T-helper 2 cell treated with Interferon-gamma antibody and Interleukin-4, amounts not matched to agents 100 ng/mL and 5 ng/mL, for 36 hours (primary cell): ENCODE data around the gene KDM7A. TPM values are rescaled to one million over a fixed set of nuclear protein-coding genes. Genes with fewer than 3 reads are reported as not detected.

Source experiments
- total RNA-seq: library from RNA; stranded (reverse); gene quantifications from 2 replicates; pipeline ENCODE4 v1.2.3, GENCODE V29; 2022

KDM7A gene
- total RNA-seq, 1 donor from 2014 or later: 11.8 TPM

Other genes starting within 250 kb of the KDM7A start
- 115 and 125 TPM in 2 replicates for gene PARP12, start 114.0 kb downstream of the KDM7A start, total RNA-seq
- gene SLC37A3, start 221.5 kb upstream of the KDM7A start, total RNA-seq: 49.8 and 51.7 TPM in 2 replicates
- gene RAB19, start 227.1 kb upstream of the KDM7A start, total RNA-seq: 9.0 and 9.5 TPM in 2 replicates